AG04449 (cell line): Measurements from ENCODE around the gene CSNK1G1.
"Not testable (repeated sequence)": the region's sequence is repeated elsewhere in the genome, so short reads cannot be mapped to it uniquely, and the experiment has no call there.

Source experiments
- CTCF ChIA-PET: fragments of 350-600 bp; formaldehyde crosslinking; extraction: SDS; loops from one replicate; lab custom pipeline; 2021; ENCODE audit warnings: antibody characterized with exemption; lab: Yijun Ruan, JAX
- POLR2A ChIA-PET: fragments of 400-600, 350-600 bp; formaldehyde crosslinking; extraction: SDS; loops from one replicate; lab custom pipeline; 2020; ENCODE audit warnings: antibody characterized with exemption, inconsistent platforms; lab: Yijun Ruan, JAX
- DNase-seq: peaks from one replicate; pipeline ENCODE4 v3.0.0-alpha.2; 2010; ENCODE audit warnings: low read depth, low spot score
- H3K4me3 ChIP-seq: 2 replicates; pipeline ENCODE4 v1.5.1; 2011; ENCODE audit warnings: low read depth, mild to moderate bottlenecking, control low read depth, low read length
- CTCF ChIP-seq: IDR thresholded peaks from one replicate; pipeline ENCODE4 v1.5.1; 2011; ENCODE audit warnings: mild to moderate bottlenecking, moderate library complexity, low read length, control low read depth, inconsistent platforms; ENCODE audit not compliant: insufficient read depth; ENCODE audit errors: missing control alignments

CSNK1G1 gene

GRCh38 chr15:64387562-64388168 is 31.7 kb upstream of the CSNK1G1 start, which contains the start of gene TRIP4:
TRIP4 (plus strand) TSS chr15:64387836; CDS start chr15:64387864, 28 bp downstream.
- H3K4me3 ChIP-seq, result peak within 1 kb of the TSS; percentile 93
- POLR2A ChIA-PET, result interaction anchor here (0.7 to 1.9 kb wide), 3 partner anchors 9 to 141 kb away, joined by 3 to 8 read pairs (median 6); no protein-coding TSS in a partner anchor
- TF ChIP-seq CTCF, result no peak
- DNase-seq, result peak; percentile 79
- CTCF ChIA-PET, result interaction anchor here (1.3 to 1.9 kb wide), 5 partner anchors 31 to 340 kb away, joined by 4 to 7 read pairs (median 5); partner anchors contain the start of genes CSNK1G1 and PPIB

- no peak for TF ChIP-seq CTCF
- ChIA-PET POLR2A (no interaction called here), CTCF (interaction anchor here (1.8 kb wide), 1 partner anchor 224 kb away, joined by 5 read pairs; the partner anchor contains the start of gene PPIB)
- DNase-seq, result no peak
- no peak overlapping the region for H3K4me3 ChIP-seq
These were observed 30.3 kb upstream of the CSNK1G1 start for GRCh38 chr15:64386291-64386690.

DNA sequence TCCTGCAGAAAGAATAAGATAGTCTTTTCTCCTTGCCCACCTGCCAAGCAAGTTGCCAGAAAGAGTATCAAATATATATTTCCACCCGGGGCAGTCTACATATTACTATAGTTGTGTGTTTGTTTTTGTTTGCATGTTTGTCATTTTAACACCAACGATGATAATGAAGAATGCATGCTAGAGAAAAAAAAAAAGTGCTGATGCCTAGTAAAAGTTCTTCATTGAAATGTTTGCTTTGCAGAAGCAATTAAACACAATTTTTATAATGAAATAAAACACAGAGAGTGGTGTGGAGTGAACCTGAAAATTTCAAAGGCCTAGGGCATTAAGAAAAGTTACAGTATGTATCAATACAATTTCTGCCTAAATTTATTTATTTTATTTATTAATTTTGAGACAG is 27.8 kb upstream of the CSNK1G1 start:
- DNase-seq, result no peak
- ChIA-PET CTCF (no interaction called here), POLR2A (no interaction called here)
- H3K4me3 ChIP-seq, result no peak overlapping the region
- no peak for TF ChIP-seq CTCF

- CTCF ChIA-PET, result interaction anchor here (1.4 kb wide), 1 partner anchor 16 kb away, joined by 3 read pairs; no protein-coding TSS in a partner anchor
- DNase-seq, result peak; percentile 60
- H3K4me3 ChIP-seq, result peak within 1 kb of the TSS; percentile 67
- POLR2A ChIA-PET, result no interaction called here
- TF ChIP-seq CTCF, result no peak
These were observed 25.2 kb upstream of the CSNK1G1 start, which contains the start of gene PCLAF for GRCh38 chr15:64381000-64381751. PCLAF (minus strand) TSS chr15:64381441; CDS start chr15:64381371, 70 bp downstream.

DNA sequence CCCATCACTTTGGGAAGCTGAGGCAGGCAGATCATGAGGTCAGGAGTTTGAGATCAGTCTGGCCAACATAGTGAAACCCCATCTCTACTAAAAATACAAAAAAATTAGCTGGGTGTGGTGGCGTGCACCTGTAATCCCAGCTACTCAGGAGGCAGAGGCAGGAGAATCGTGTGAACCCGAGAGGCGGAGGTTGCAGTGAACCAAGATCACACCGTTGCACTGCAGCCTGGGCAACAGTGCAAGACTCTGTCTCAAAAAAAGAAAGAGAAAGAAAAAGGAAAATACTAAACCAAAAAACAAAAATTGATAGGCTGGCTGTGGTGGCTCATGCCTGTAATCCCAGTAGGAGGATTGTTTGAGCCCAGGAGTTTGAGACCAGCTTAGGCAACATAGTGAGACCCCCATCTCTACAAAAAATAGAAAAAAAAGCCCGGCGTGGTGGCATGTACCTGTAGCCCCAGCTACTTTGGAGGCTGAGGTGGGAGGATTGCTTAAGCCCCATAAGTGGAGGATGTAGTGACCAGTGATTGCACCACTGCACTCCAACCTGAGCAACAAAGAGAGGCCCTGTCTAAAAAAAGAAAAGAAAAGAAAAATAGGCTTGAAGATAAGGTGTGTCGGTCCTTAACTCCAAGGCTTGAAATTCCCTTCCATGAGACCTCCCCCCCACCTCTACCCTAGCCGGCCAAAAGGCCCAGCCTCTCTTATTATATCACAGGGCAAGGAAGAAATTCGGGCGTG is 24.3 kb upstream of the CSNK1G1 start:
- CTCF ChIA-PET, result interaction anchor here (0.7 kb wide), 1 partner anchor 176 kb away, joined by 4 read pairs; no protein-coding TSS in a partner anchor
- POLR2A ChIA-PET, DNase-seq: not testable (repeated sequence)
- H3K4me3 ChIP-seq, result peak overlapping the region; percentile 67

DNA sequence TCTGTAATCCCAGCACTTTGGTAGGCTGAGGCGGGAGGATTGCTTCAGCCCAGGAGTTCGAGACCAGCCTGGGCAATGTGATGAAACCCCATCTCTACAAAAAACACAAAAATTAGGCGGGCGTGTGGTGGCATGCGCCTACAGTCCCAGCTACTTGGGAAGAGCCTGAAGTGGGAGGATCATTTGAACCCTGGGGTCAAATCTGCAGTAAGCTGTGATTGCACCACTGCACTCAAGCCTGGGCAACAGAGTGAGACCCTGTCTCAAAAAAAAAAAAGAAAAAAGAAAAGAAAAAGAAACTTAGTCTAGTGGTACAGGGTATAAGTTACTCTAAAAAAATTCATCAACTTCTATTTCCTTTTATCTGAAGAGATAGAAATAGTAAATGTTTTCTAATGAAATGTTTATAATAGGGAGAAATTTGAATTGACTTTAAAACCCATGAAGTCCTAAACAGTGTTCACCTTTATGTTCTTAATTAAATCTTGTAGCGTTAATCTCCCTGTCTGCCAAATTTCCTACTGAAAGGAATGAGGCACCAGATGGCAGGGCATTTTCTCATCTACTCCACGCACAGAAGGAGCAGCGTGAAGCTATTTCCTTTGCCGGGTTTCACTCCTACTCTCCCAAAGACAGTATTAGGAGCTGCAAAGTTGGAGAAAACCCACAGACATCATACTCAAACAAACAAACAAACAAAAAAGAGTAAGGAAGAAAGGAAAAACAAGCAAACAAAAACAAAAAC is 23.4 kb upstream of the CSNK1G1 start:
- POLR2A ChIA-PET, result no interaction called here
- no peak for TF ChIP-seq CTCF
- H3K4me3 ChIP-seq, result peak overlapping the region; percentile 19
- CTCF ChIA-PET, result interaction anchor here (0.7 kb wide), 1 partner anchor 175 kb away, joined by 4 read pairs; no protein-coding TSS in a partner anchor
- DNase-seq, result no peak
